Natural killer cell (primary cell): ENCODE data around the gene RPEL1. TPM values are rescaled to one million over a fixed set of nuclear protein-coding genes. Genes with fewer than 3 reads are reported as not detected.

ENCODE experiments used
- ATAC-seq, 3 donors: fragments of 150-1000 bp in 2 of 3; fragments of 200-7000 bp in 1 of 3; cut with Tn5 transposase; 1 replicate in 1 of 3; 2 replicates in 2 of 3; pipeline ENCODE4 v1.10.0; 2021; ENCODE audit warnings: mild to moderate bottlenecking in 2 of 3, moderate library complexity in 2 of 3
- DNase-seq, 2 donors: peaks; one replicate each; pipeline versions ENCODE4 v3.0.0 to v3.0.0-alpha.2; 2013 to 2021; ENCODE audit warnings: mixed read lengths in 1 of 2
- H3K27ac ChIP-seq: one replicate; pipeline ENCODE4 v1.5.1; 2013; ENCODE audit warnings: mild to moderate bottlenecking, low read length
- H3K27me3 ChIP-seq: one replicate; pipeline ENCODE4 v1.6.1; 2013; ENCODE audit warnings: low read length; ENCODE audit not compliant: control insufficient read depth, insufficient read depth
- H3K36me3 ChIP-seq: one replicate; pipeline ENCODE4 v1.6.1; 2013; ENCODE audit warnings: low read length; ENCODE audit not compliant: control insufficient read depth, insufficient read depth
- H3K4me1 ChIP-seq: one replicate; pipeline ENCODE4 v1.6.1; 2013; ENCODE audit warnings: low read length; ENCODE audit not compliant: control insufficient read depth, insufficient read depth
- H3K4me3 ChIP-seq: one replicate; pipeline ENCODE4 v1.5.1; 2013; ENCODE audit warnings: low read length
- H3K9me3 ChIP-seq: one replicate; pipeline ENCODE4 v1.6.1; 2013; ENCODE audit warnings: low read length; ENCODE audit not compliant: control insufficient read depth, insufficient read depth
- H3K27ac Mint-ChIP-seq, 2 donors: one replicate each; pipeline ENCODE4 v1.8.0; 2022; ENCODE audit warnings: mild to moderate bottlenecking in 2 of 2, mixed read lengths in 2 of 2, moderate library complexity in 1 of 2
- H3K27me3 Mint-ChIP-seq, 2 donors: one replicate each; pipeline ENCODE4 v1.8.0; 2022; ENCODE audit warnings: low read depth in 2 of 2, mixed read lengths in 2 of 2
- H3K36me3 Mint-ChIP-seq: one replicate; pipeline ENCODE4 v1.8.0; 2022; ENCODE audit warnings: mixed read lengths
- H3K4me1 Mint-ChIP-seq, 2 donors: one replicate each; pipeline ENCODE4 v1.8.0; 2022; ENCODE audit warnings: mixed read lengths in 2 of 2
- H3K4me3 Mint-ChIP-seq: one replicate; pipeline ENCODE4 v1.8.0; 2022; ENCODE audit warnings: mild to moderate bottlenecking, moderate library complexity, mixed read lengths
- H3K9me3 Mint-ChIP-seq, 2 donors: one replicate each; pipeline ENCODE4 v1.8.0; 2022; ENCODE audit warnings: mixed read lengths in 2 of 2
- WGBS: methylation state at CpG from one replicate; pipeline ENCODE4 v1.1.7; 2013; ENCODE audit warnings: missing lambda C conversion rate; ENCODE audit not compliant: insufficient coverage; 5-methylcytosine and 5-hydroxymethylcytosine counted together
- intact Hi-C: fragments of 100-400 bp; cut with micrococcal nuclease; formaldehyde crosslinking; loops from one replicate; pipeline ENCODE4 v1.14.2; 2022
- total RNA-seq, 4 donors: library from RNA; stranded (reverse); fragments of 120-200 nt in 1 of 4; gene quantifications; one replicate each; pipeline versions ENCODE4 v1.2.3 to v1.2.4, GENCODE V29; 2013 to 2022
- TF ChIP-seq, protein P1 (sequence below): fragments of 200-600 bp; IDR thresholded peaks from one replicate; pipeline ENCODE4 v1.8.0; 2022; ENCODE audit warnings: antibody characterized with exemption

RPEL1 gene
- total RNA-seq, 3 donors from 2014 or later (not counting 1 experiment from before 2014, with no cell fraction given) = not detected

DNA sequence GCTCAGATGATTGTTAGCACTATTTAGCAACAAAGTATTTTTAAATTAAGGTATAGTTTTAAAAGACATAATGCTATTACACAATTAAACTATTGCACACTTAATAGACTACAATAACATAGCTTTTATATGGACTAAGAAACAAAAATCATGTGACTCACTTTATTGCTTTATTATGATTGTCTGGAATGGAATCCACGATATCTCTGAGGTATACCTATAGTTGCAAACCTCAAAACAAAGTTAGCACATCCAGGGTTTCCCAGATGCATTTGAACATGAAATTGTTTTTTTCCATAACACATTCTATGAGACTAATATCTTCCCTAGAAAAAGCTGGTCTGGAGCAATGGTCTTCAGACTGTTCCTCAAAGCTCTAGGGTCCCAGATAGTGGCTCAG lies 18.3 kb upstream of the RPEL1 start:
- peaks cover 11% of the 10 kb centered on the region for H3K36me3 Mint-ChIP-seq
- TF ChIP-seq, protein P1, sequence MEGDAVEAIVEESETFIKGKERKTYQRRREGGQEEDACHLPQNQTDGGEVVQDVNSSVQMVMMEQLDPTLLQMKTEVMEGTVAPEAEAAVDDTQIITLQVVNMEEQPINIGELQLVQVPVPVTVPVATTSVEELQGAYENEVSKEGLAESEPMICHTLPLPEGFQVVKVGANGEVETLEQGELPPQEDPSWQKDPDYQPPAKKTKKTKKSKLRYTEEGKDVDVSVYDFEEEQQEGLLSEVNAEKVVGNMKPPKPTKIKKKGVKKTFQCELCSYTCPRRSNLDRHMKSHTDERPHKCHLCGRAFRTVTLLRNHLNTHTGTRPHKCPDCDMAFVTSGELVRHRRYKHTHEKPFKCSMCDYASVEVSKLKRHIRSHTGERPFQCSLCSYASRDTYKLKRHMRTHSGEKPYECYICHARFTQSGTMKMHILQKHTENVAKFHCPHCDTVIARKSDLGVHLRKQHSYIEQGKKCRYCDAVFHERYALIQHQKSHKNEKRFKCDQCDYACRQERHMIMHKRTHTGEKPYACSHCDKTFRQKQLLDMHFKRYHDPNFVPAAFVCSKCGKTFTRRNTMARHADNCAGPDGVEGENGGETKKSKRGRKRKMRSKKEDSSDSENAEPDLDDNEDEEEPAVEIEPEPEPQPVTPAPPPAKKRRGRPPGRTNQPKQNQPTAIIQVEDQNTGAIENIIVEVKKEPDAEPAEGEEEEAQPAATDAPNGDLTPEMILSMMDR = no peak
- Histone ChIP-seq H3K4me1 (no peaks in the 10 kb centered on the region), H3K27ac (no peak overlapping the region), H3K36me3 (no peaks in the 10 kb centered on the region), H3K9me3 (peaks cover 10% of the 10 kb centered on the region), H3K4me3 (no peak overlapping the region), H3K27me3 (no peaks in the 10 kb centered on the region)
- H3K9me3 Mint-ChIP-seq = peaks cover 3 to 8% of the 10 kb centered on the region in 2 donors
- no peak overlapping the region for H3K27ac Mint-ChIP-seq
- H3K27me3 Mint-ChIP-seq = peaks cover 0 to 2% of the 10 kb centered on the region in 2 donors
- intact Hi-C loops = no loop called here
- H3K4me1 Mint-ChIP-seq = no peaks in the 10 kb centered on the region
- 100% methylated on average over 1 of the region's 1 CpG for WGBS
- ATAC-seq (no peak), DNase-seq (no peak)
- H3K4me3 Mint-ChIP-seq = no peak overlapping the region

- no peak overlapping the region for H3K27ac ChIP-seq
- ATAC-seq = no peak
- Mint-ChIP-seq H3K36me3 (no peaks in the 10 kb centered on the region), H3K4me1 (no peaks in the 10 kb centered on the region), H3K27ac (no peak overlapping the region), H3K4me3 (no peak overlapping the region), H3K27me3 (peaks cover 0 to 7% of the 10 kb centered on the region in 2 donors), H3K9me3 (no peaks in the 10 kb centered on the region)
- no peaks in the 10 kb centered on the region for H3K9me3 ChIP-seq
- TF ChIP-seq, protein P1 = no peak
- DNase-seq = no peak
- no peaks in the 10 kb centered on the region for H3K4me1 ChIP-seq
- intact Hi-C loops = no loop called here
- no peaks in the 10 kb centered on the region for H3K27me3 ChIP-seq
- no peaks in the 10 kb centered on the region for H3K36me3 ChIP-seq
- 100% methylated on average over 3 of the region's 4 CpGs for WGBS
- H3K4me3 ChIP-seq = no peak overlapping the region
Observed at GRCh38 chr10:103231047-103231551, 14.6 kb upstream of the RPEL1 start.

DNA sequence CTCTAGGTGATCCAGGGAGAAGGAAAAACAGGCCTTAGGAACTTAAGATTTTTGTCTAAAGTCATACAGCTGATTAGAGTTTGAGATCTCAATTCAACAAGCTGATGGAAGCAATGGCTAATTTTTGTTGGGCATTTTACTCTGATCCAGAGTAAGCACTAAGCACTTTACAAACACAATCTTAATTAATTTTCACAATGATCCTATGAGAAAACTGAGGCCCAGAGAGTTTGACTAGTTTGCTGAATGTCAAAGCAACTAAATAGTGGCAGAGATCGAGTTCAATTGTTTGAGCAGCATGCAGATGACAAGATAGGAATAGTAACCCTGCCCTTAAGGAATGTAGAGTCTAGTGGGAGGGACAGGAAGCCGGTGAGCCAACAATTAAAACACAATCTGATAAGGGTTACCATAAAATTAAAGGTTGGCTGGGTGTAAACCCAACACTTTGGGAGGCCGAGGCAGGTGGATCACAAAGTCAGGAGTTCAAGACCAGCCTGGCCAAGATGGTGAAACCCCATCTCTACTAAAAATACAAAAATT lies 13.5 kb upstream of the RPEL1 start:
- 79% methylated on average over 3 of the region's 3 CpGs for WGBS
- H3K4me3 ChIP-seq = no peak overlapping the region
- Mint-ChIP-seq H3K27me3 (peaks cover 0 to 7% of the 10 kb centered on the region in 2 donors), H3K27ac (no peak overlapping the region), H3K9me3 (no peaks in the 10 kb centered on the region), H3K4me1 (no peaks in the 10 kb centered on the region), H3K4me3 (no peak overlapping the region), H3K36me3 (no peaks in the 10 kb centered on the region)
- H3K9me3 ChIP-seq = no peaks in the 10 kb centered on the region
- intact Hi-C loops = no loop called here
- H3K36me3 ChIP-seq = no peaks in the 10 kb centered on the region
- DNase-seq = no peak
- H3K4me1 ChIP-seq = no peaks in the 10 kb centered on the region
- H3K27me3 ChIP-seq = no peaks in the 10 kb centered on the region
- TF ChIP-seq, protein P1 = no peak
- no peak overlapping the region for H3K27ac ChIP-seq
- no peak for ATAC-seq
